Measurements from ENCODE around the gene DGKQ.

Gene DGKQ

GRCh38 chr4:965048-965765 is 8.2 kb downstream of the DGKQ start:
- Histone ChIP-seq H3K36me3 (ENCODE audit: control insufficient read depth, insufficient read depth, low read length) (peaks cover 5% of the 10 kb centered on the region), H3K4me3 (replicated peaks; ENCODE audit: low read depth, low read length) (no peak overlapping the region), H3K27me3 (replicated peaks; ENCODE audit: control insufficient read depth, insufficient read depth, low read length) (no peaks in the 10 kb centered on the region)
- no peak for TF ChIP-seq CTCF (IDR thresholded peaks at IDR 0.05; ENCODE audit: insufficient read depth, low read length, poor library complexity, severe bottlenecking)
- DNase-seq (ENCODE audit: extremely low read depth, insufficient read length), result no peak

- Histone ChIP-seq H3K36me3 (ENCODE audit: control insufficient read depth, insufficient read depth, low read length) (peaks cover 6% of the 10 kb centered on the region), H3K4me3 (replicated peaks; ENCODE audit: low read depth, low read length) (no peak overlapping the region), H3K27me3 (replicated peaks; ENCODE audit: control insufficient read depth, insufficient read depth, low read length) (no peaks in the 10 kb centered on the region)
- DNase-seq (ENCODE audit: extremely low read depth, insufficient read length), result no peak
- TF ChIP-seq CTCF (IDR thresholded peaks at IDR 0.05; ENCODE audit: insufficient read depth, low read length, poor library complexity, severe bottlenecking), result no peak
Measured at GRCh38 chr4:964346-965025, 8.9 kb downstream of the DGKQ start.

DNA sequence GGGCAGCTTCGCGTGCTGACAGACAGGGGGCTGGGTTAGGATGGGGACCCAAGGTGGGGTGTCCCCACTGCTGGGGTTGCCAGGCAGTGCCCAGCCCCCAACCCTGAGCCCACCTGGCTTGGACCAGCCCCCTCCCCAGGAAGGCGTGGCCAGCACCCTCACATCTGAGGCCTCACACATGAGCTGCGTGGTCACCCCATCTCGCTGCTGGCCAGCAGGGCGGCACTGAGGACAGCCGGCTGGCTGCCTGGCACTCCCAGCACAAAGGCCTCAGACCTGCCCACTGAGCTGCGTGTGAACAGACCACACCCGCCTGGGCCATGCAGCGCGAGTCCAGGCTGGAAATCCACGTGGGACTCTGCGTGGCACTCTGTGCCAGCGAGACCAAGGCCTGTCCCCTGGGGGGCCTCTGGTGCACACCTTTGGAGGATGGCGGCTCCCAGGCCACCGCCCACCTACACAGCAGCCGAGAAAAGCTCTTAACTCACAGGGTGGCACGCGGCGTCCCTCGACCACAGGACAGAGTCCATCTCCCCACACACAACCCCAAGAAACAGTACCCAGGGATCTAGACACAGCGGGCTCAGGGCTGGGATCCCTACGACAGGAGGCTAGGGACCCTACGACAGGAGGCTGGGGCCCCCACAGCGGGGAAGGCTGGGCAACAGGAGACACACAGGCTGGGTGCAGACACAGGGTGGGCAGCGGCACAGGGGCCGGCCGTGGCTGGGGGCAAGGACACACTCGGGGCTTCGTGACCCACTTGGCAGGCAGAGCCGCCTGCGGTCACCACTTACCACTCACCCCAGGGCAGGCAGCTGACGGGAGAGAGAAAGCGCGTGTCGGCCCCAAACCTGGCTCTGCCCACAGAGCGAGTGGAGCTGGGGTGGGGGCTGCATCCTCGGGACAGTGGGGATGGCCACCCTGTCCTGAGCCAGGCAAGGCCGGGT is 9.8 kb downstream of the DGKQ start:
- H3K27me3 ChIP-seq (replicated peaks; ENCODE audit: control insufficient read depth, insufficient read depth, low read length), result no peaks in the 10 kb centered on the region
- peaks cover 6% of the 10 kb centered on the region for H3K36me3 ChIP-seq (ENCODE audit: control insufficient read depth, insufficient read depth, low read length)
- TF ChIP-seq CTCF (IDR thresholded peaks at IDR 0.05; ENCODE audit: insufficient read depth, low read length, poor library complexity, severe bottlenecking), result no peak
- DNase-seq (ENCODE audit: extremely low read depth, insufficient read length), result no peak
- H3K4me3 ChIP-seq (replicated peaks; ENCODE audit: low read depth, low read length), result no peak overlapping the region

- Histone ChIP-seq H3K4me3 (replicated peaks; ENCODE audit: low read depth, low read length) (no peak overlapping the region), H3K27me3 (replicated peaks; ENCODE audit: control insufficient read depth, insufficient read depth, low read length) (no peaks in the 10 kb centered on the region), H3K36me3 (ENCODE audit: control insufficient read depth, insufficient read depth, low read length) (peaks cover 8% of the 10 kb centered on the region)
- no peak for TF ChIP-seq CTCF (IDR thresholded peaks at IDR 0.05; ENCODE audit: insufficient read depth, low read length, poor library complexity, severe bottlenecking)
- DNase-seq (ENCODE audit: extremely low read depth, insufficient read length), result no peak
Measured at GRCh38 chr4:962231-963208, 10.8 kb downstream of the DGKQ start.

Data from GM06990 (cell line).